ENCODE data around the gene CTBP1. TPM values are rescaled to one million over a fixed set of nuclear protein-coding genes. Genes with fewer than 3 reads are reported as not detected.

CTBP1 gene
- polyA plus RNA-seq, 1 donor (not counting 4 experiments of a cell fraction or from before 2014, with no cell fraction given) = 46.9 TPM

DNA sequence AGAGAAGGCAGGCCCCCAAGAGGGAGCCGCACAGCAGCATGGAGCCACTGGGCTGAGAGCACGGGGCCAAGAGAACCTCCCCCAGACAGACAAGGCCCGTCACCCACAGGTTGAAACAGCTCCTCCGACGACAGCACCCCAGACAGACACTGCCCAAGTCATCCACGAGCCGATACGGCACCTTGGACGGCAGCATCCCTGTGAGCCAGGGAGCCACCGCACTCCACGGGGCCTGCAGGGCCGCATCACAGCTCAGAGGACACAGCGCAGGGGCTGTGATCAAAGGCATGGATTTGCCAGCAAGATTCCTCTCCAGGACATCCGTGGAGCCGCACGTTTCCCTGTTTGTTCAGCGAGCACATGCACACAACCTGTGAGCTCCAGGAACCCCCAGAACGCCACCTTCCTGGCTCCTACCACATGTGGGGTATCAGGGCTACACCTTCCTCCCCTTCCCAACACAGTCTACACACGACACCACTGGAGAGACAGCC, 3.9 kb downstream of the CTBP1 start:
- H3K4me3 ChIP-seq (ENCODE audit: control insufficient read depth in 2 of 3, extremely low read depth in 1 of 3, insufficient read depth in 2 of 3, low read depth in 1 of 3, low read length in 3 of 3) = no peak overlapping the region
- H2AFZ ChIP-seq (ENCODE audit: control insufficient read depth, low read length) = no peak overlapping the region
- no peaks in the 10 kb centered on the region for H3K27me3 ChIP-seq (ENCODE audit: control insufficient read depth, extremely low read depth, insufficient read depth, low read length)
- H3K9me1 ChIP-seq (ENCODE audit: control insufficient read depth, extremely low read depth, insufficient read depth, low read length) = no peaks in the 10 kb centered on the region
- peaks cover 22% of the 10 kb centered on the region for H3K4me1 ChIP-seq (ENCODE audit: control insufficient read depth, extremely low read depth, insufficient read depth, low read length)
- peaks cover 75% of the 10 kb centered on the region for H3K79me2 ChIP-seq (ENCODE audit: control insufficient read depth, insufficient read depth, low read length)
- no peaks in the 10 kb centered on the region for H3K9me3 ChIP-seq (ENCODE audit: control insufficient read depth, low read depth, low read length)
- FAIRE-seq (no peak), DNase-seq (ENCODE audit: low read depth, low spot score) (no peak)
- H4K20me1 ChIP-seq (ENCODE audit: control insufficient read depth, extremely low read depth, insufficient read depth, low read length) = peaks cover 37% of the 10 kb centered on the region
- H3K4me2 ChIP-seq (ENCODE audit: control insufficient read depth, extremely low read depth, insufficient read depth, low read depth, low read length) = no peak overlapping the region
- H3K36me3 ChIP-seq (ENCODE audit: control insufficient read depth in 2 of 2, extremely low read depth in 1 of 2, insufficient read depth in 2 of 2, low read length in 2 of 2) = peaks cover 5 to 14% of the 10 kb centered on the region in 2 experiments
- dilution Hi-C loops (cut with MboI; ENCODE audit: extremely low pct_ligation_motif_present, low sequenced_read_pairs) = no loop called here
- TF ChIP-seq, protein P1, sequence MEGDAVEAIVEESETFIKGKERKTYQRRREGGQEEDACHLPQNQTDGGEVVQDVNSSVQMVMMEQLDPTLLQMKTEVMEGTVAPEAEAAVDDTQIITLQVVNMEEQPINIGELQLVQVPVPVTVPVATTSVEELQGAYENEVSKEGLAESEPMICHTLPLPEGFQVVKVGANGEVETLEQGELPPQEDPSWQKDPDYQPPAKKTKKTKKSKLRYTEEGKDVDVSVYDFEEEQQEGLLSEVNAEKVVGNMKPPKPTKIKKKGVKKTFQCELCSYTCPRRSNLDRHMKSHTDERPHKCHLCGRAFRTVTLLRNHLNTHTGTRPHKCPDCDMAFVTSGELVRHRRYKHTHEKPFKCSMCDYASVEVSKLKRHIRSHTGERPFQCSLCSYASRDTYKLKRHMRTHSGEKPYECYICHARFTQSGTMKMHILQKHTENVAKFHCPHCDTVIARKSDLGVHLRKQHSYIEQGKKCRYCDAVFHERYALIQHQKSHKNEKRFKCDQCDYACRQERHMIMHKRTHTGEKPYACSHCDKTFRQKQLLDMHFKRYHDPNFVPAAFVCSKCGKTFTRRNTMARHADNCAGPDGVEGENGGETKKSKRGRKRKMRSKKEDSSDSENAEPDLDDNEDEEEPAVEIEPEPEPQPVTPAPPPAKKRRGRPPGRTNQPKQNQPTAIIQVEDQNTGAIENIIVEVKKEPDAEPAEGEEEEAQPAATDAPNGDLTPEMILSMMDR (optimal IDR thresholded peaks at IDR 0.05 in 1 of 3, IDR thresholded peaks at IDR 0.05 in 1 of 3, conservative IDR thresholded peaks at IDR 0.05 in 1 of 3; ENCODE audit: extremely low read depth in 1 of 3, insufficient read depth in 2 of 3, low read length in 3 of 3) = no peak
- TF ChIP-seq EZH2 (IDR thresholded peaks at IDR 0.05; ENCODE audit: low read length) = no peak
- H3K9ac ChIP-seq (ENCODE audit: control insufficient read depth, extremely low read depth, insufficient read depth, low read length) = no peak overlapping the region
- no peak overlapping the region for H3K27ac ChIP-seq (ENCODE audit: control insufficient read depth, insufficient read depth, low read length)

DNA sequence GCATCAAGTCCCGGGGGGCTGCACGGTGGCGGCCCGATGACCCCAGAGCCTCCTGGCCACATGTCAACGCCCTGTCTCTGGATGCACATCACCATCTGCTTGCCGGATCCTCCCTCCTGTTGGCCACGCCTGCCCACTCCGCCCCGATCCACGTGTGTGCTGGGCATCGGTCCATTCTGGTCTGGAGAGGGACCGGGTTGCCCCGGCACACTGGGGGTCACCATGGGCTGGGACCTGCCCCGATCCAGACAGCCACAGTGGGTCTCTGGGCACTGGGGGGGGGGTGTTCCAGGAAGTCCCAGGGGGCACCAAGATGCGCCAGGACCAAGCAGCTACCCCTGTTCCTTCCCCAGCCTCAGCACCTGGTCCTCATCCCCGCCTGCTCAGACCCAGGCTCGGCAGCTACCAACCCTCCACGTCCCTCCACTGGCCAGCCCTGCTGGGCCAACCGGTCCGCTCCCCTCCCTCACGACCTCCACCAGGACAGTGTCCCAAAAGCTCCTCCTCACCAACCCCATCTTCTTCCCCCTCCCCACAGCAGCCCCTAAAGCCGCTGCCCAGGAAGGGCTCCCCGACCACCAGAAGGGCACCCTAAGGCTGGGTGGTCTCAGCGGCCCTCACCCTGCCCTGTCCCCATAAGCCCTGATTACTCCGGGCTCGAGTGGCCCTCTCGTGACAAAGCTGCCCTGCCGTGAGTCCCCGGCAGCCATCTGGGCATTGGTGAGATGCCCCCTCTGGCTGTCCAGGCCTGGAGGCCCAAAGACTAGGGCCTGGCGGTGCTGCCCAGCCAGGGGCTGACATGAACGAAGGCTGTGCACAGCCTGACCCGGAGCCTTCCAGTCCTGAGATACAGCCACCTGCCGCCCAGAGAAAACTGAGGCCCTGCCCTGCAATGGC, 4.6 kb downstream of the CTBP1 start:
- no peaks in the 10 kb centered on the region for H3K27me3 ChIP-seq (ENCODE audit: control insufficient read depth, extremely low read depth, insufficient read depth, low read length)
- H3K9ac ChIP-seq (ENCODE audit: control insufficient read depth, extremely low read depth, insufficient read depth, low read length) = no peak overlapping the region
- dilution Hi-C loops (cut with MboI; ENCODE audit: extremely low pct_ligation_motif_present, low sequenced_read_pairs) = no loop called here
- FAIRE-seq (no peak), DNase-seq (ENCODE audit: low read depth, low spot score) (no peak)
- H3K9me1 ChIP-seq (ENCODE audit: control insufficient read depth, extremely low read depth, insufficient read depth, low read length) = no peaks in the 10 kb centered on the region
- H2AFZ ChIP-seq (ENCODE audit: control insufficient read depth, low read length) = no peak overlapping the region
- no peak overlapping the region for H3K27ac ChIP-seq (ENCODE audit: control insufficient read depth, insufficient read depth, low read length)
- H3K4me3 ChIP-seq (ENCODE audit: control insufficient read depth in 2 of 3, extremely low read depth in 1 of 3, insufficient read depth in 2 of 3, low read depth in 1 of 3, low read length in 3 of 3) = no peak overlapping the region
- H4K20me1 ChIP-seq (ENCODE audit: control insufficient read depth, extremely low read depth, insufficient read depth, low read length) = peaks cover 41% of the 10 kb centered on the region
- TF ChIP-seq, protein P1 (optimal IDR thresholded peaks at IDR 0.05 in 1 of 3, IDR thresholded peaks at IDR 0.05 in 1 of 3, conservative IDR thresholded peaks at IDR 0.05 in 1 of 3; ENCODE audit: extremely low read depth in 1 of 3, insufficient read depth in 2 of 3, low read length in 3 of 3) = no peak
- no peak for TF ChIP-seq EZH2 (IDR thresholded peaks at IDR 0.05; ENCODE audit: low read length)
- no peaks in the 10 kb centered on the region for H3K9me3 ChIP-seq (ENCODE audit: control insufficient read depth, low read depth, low read length)
- H3K4me2 ChIP-seq (ENCODE audit: control insufficient read depth, extremely low read depth, insufficient read depth, low read depth, low read length) = no peak overlapping the region
- H3K4me1 ChIP-seq (ENCODE audit: control insufficient read depth, extremely low read depth, insufficient read depth, low read length) = peaks cover 16% of the 10 kb centered on the region
- H3K36me3 ChIP-seq (ENCODE audit: control insufficient read depth in 2 of 2, extremely low read depth in 1 of 2, insufficient read depth in 2 of 2, low read length in 2 of 2) = peaks cover 10 to 14% of the 10 kb centered on the region in 2 experiments
- peaks cover 81% of the 10 kb centered on the region for H3K79me2 ChIP-seq (ENCODE audit: control insufficient read depth, insufficient read depth, low read length)

Measured in keratinocyte (primary cell).